Measurements from ENCODE around the gene COL15A1.

Gene COL15A1

DNA sequence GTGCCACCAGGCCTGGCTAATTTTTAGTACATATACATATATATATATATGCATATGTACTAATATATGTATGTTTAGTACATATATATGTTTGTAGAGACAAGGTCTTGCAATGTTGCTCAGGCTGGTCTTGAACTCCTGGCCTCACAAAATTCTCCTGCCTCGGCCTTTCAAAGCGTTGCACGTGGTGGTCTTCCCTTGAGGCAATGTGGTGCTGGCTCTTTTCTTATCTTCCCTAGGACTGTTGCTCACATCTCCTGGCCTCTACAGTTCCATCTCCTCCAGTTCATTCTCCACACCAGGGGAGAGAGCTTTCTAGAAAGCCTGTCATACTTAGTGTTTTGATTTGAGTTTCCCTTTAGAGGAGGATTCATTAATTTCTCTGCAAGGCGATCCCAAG, 132.3 kb downstream of the COL15A1 start:
- Histone ChIP-seq H3K36me3 (replicated peaks) (no peaks in the 10 kb centered on the region), H3K27me3 (replicated peaks) (no peaks in the 10 kb centered on the region), H3K27ac (peak overlapping the region; percentile 66), H3K4me3 (ENCODE audit: low read depth, low read length) (no peak overlapping the region)
- in situ Hi-C loops (cut with HindIII; ENCODE audit: low pct_ligation_motif_present, low sequenced_read_pairs): no loop called here
- no peak for DNase-seq
- no peak for TF ChIP-seq CTCF (IDR thresholded peaks at IDR 0.05; ENCODE audit: low read depth, low read length, missing control alignments)

- DNase-seq: no peak
- no peak for TF ChIP-seq CTCF (IDR thresholded peaks at IDR 0.05; ENCODE audit: low read depth, low read length, missing control alignments)
- no peaks in the 10 kb centered on the region for H3K27me3 ChIP-seq (replicated peaks)
- in situ Hi-C loops (cut with HindIII; ENCODE audit: low pct_ligation_motif_present, low sequenced_read_pairs): no loop called here
- no peak overlapping the region for H3K4me3 ChIP-seq (ENCODE audit: low read depth, low read length)
- peak overlapping the region; percentile 66 for H3K27ac ChIP-seq
- no peaks in the 10 kb centered on the region for H3K36me3 ChIP-seq (replicated peaks)
Observed at GRCh38 chr9:99076483-99077171, 132.9 kb downstream of the COL15A1 start.

GRCh38 chr9:99078717-99079116, 135.0 kb downstream of the COL15A1 start:
- H3K27me3 ChIP-seq (replicated peaks): no peaks in the 10 kb centered on the region
- no peak for TF ChIP-seq CTCF (IDR thresholded peaks at IDR 0.05; ENCODE audit: low read depth, low read length, missing control alignments)
- no peaks in the 10 kb centered on the region for H3K36me3 ChIP-seq (replicated peaks)
- DNase-seq: no peak
- no peak overlapping the region for H3K27ac ChIP-seq
- no peak overlapping the region for H3K4me3 ChIP-seq (ENCODE audit: low read depth, low read length)
- in situ Hi-C loops (cut with HindIII; ENCODE audit: low pct_ligation_motif_present, low sequenced_read_pairs): no loop called here

DNA sequence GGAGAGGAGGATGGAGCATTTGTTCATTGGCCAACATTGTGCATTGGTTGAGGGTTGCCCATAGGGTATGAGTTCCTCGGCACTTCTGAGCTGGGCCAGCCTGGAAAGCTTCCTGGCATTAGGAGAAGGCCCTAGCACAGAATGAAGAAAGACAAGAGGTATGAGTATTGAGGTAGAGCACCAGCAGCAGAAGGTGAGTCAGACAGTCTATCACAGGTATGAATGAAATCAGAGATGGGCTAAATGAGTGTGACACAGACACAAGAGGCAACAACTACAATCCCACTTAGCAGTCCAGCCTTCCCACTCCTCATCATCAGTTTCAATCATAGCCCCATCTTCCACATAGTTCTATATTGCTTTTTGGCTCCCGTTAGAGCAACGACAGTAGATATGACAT, 135.8 kb downstream of the COL15A1 start:
- no peak overlapping the region for H3K4me3 ChIP-seq (ENCODE audit: low read depth, low read length)
- H3K27ac ChIP-seq: no peak overlapping the region
- H3K36me3 ChIP-seq (replicated peaks): no peaks in the 10 kb centered on the region
- DNase-seq: no peak
- in situ Hi-C loops (cut with HindIII; ENCODE audit: low pct_ligation_motif_present, low sequenced_read_pairs): no loop called here
- no peaks in the 10 kb centered on the region for H3K27me3 ChIP-seq (replicated peaks)
- TF ChIP-seq CTCF (IDR thresholded peaks at IDR 0.05; ENCODE audit: low read depth, low read length, missing control alignments): no peak

- H3K27me3 ChIP-seq (replicated peaks): no peaks in the 10 kb centered on the region
- no peak overlapping the region for H3K4me3 ChIP-seq (ENCODE audit: low read depth, low read length)
- H3K36me3 ChIP-seq (replicated peaks): no peaks in the 10 kb centered on the region
- no peak for TF ChIP-seq CTCF (IDR thresholded peaks at IDR 0.05; ENCODE audit: low read depth, low read length, missing control alignments)
- H3K27ac ChIP-seq: no peak overlapping the region
- no peak for DNase-seq
- in situ Hi-C loops (cut with HindIII; ENCODE audit: low pct_ligation_motif_present, low sequenced_read_pairs): no loop called here
Observed at GRCh38 chr9:99083051-99083450, 139.3 kb downstream of the COL15A1 start.
